ENCODE data around the gene PAPLN.

GRCh38 chr14:73269729-73270531 is 32.6 kb downstream of the PAPLN start:
- TF ChIP-seq CTCF (IDR thresholded peaks at IDR 0.05; ENCODE audit: insufficient read depth, low read length, poor library complexity, severe bottlenecking) (no peak), EZH2phosphoT487 (conservative IDR thresholded peaks at IDR 0.05; ENCODE audit: low read length) (no peak)

Measured in SU-DHL-6 (cell line).